ENCODE data around the gene RAG1. TPM values are rescaled to one million over a fixed set of nuclear protein-coding genes. Genes with fewer than 3 reads are reported as not detected.
"Not testable (repeated sequence)": the region's sequence is repeated elsewhere in the genome, so short reads cannot be mapped to it uniquely, and the experiment has no call there.

RAG1 gene
- total RNA-seq, 1 donor from 2014 or later: 0.78 TPM

- Histone ChIP-seq H3K4me3 (no peak overlapping the region), H3K27me3 (no peaks in the 10 kb centered on the region), H3K4me1 (no peaks in the 10 kb centered on the region), H3K36me3 (no peaks in the 10 kb centered on the region), H3K27ac (no peak overlapping the region), H3K9me3 (no peaks in the 10 kb centered on the region)
- intact Hi-C loops (cut with DNase I): no loop called here
- TF ChIP-seq, protein P1, sequence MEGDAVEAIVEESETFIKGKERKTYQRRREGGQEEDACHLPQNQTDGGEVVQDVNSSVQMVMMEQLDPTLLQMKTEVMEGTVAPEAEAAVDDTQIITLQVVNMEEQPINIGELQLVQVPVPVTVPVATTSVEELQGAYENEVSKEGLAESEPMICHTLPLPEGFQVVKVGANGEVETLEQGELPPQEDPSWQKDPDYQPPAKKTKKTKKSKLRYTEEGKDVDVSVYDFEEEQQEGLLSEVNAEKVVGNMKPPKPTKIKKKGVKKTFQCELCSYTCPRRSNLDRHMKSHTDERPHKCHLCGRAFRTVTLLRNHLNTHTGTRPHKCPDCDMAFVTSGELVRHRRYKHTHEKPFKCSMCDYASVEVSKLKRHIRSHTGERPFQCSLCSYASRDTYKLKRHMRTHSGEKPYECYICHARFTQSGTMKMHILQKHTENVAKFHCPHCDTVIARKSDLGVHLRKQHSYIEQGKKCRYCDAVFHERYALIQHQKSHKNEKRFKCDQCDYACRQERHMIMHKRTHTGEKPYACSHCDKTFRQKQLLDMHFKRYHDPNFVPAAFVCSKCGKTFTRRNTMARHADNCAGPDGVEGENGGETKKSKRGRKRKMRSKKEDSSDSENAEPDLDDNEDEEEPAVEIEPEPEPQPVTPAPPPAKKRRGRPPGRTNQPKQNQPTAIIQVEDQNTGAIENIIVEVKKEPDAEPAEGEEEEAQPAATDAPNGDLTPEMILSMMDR (IDR thresholded peaks at IDR 0.05): no peak
- DNase-seq: no peak
- no peak for ATAC-seq
These were observed 17.3 kb upstream of the RAG1 start for GRCh38 chr11:36550385-36551115.

DNA sequence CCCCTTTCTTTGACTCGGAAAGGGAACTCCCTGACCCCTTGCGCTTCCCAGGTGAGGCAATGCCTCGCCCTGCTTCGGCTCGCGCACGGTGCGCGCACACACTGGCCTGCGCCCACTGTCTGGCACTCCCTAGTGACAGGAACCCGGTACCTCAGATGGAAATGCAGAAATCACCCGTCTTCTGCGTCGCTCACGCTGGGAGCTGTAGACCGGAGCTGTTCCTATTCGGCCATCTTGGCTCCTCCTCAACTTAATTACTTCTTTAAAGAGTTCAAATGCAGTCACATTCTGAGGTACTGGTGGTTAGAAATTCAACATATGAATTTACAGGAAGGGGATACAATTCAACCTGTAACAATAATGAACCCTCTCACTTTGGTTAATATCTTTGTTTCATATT, 10.4 kb upstream of the RAG1 start:
- H3K9me3 ChIP-seq; H3K27ac ChIP-seq; H3K4me1 ChIP-seq; DNase-seq; H3K36me3 ChIP-seq; ATAC-seq; intact Hi-C loops (cut with DNase I); H3K27me3 ChIP-seq; H3K4me3 ChIP-seq: not testable (repeated sequence)

GRCh38 chr11:36557991-36558390, 9.8 kb upstream of the RAG1 start:
- no peak overlapping the region for H3K27ac ChIP-seq

DNA sequence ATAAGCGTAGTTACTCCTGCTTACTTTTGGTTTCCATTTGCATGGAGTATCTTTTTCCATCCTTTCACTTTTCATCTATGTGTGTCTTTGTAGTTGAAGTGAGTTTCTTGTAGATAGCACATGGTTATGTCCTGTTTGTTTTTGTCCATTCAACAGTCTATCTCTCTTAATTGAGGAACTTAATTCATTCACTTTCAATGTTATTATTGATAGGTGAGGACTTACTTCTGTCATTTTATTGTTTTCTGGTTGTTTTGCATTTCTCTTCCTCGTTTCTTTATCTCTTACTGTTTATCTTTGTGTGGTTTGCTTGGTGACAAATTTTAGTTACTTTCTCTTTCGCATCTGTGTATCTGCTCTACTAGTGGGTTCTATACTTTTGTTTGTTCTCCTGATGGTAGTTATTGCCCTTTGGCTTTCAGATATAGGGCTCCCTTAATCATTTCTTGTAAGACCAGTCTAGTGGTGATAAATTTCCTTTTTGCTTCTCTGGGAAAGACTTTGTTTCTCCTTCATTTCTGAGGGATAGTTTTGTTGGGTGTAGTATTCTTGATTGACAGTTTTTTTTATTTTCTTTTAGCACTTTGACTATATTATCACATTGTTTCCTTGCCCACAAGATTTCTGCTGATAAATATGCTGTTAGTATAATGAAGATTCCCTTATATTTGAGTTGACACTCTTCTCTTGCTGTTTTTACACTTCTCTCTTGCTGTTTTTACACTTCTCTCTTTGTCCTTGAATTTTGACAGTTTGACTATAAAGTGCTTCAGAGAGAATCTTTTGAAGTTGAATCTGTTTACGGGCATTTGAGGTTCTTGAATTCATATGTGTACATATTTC, 9.0 kb upstream of the RAG1 start:
- ATAC-seq (no peak), DNase-seq (no peak)
- no peaks in the 10 kb centered on the region for H3K27me3 ChIP-seq
- no peaks in the 10 kb centered on the region for H3K4me1 ChIP-seq
- no peak overlapping the region for H3K27ac ChIP-seq
- no peak overlapping the region for H3K4me3 ChIP-seq
- TF ChIP-seq, protein P1 (IDR thresholded peaks at IDR 0.05): no peak
- no peaks in the 10 kb centered on the region for H3K36me3 ChIP-seq
- no peaks in the 10 kb centered on the region for H3K9me3 ChIP-seq
- intact Hi-C loops (cut with DNase I): no loop called here

More at GRCh38 chr11:36557991-36558390, 9.8 kb upstream of the RAG1 start:
- intact Hi-C loops (cut with DNase I): no loop called here
- Histone ChIP-seq H3K9me3 (no peaks in the 10 kb centered on the region), H3K4me1 (no peaks in the 10 kb centered on the region), H3K36me3 (no peaks in the 10 kb centered on the region), H3K4me3 (no peak overlapping the region), H3K27me3 (no peaks in the 10 kb centered on the region)
- no peak for ATAC-seq
- TF ChIP-seq, protein P1 (IDR thresholded peaks at IDR 0.05): no peak
- DNase-seq: no peak

GRCh38 chr11:36564376-36565030, 3.3 kb upstream of the RAG1 start:
- H3K36me3 ChIP-seq: no peaks in the 10 kb centered on the region
- TF ChIP-seq, protein P1 (IDR thresholded peaks at IDR 0.05): peak; percentile 75
- peak overlapping the region; percentile 41 for H3K4me3 ChIP-seq
- H3K27ac ChIP-seq: no peak overlapping the region
- H3K4me1 ChIP-seq: no peaks in the 10 kb centered on the region
- no peaks in the 10 kb centered on the region for H3K27me3 ChIP-seq
- DNase-seq (no peak), ATAC-seq (peak; percentile 75)
- no peaks in the 10 kb centered on the region for H3K9me3 ChIP-seq
- intact Hi-C loops (cut with DNase I): loop anchor here (5.0 kb wide), 1 partner anchor 108 kb away; no protein-coding TSS in a partner anchor
